MCF 10A (cell line): ENCODE data around the gene TNFRSF4. TPM values are rescaled to one million over a fixed set of nuclear protein-coding genes. Genes with fewer than 3 reads are reported as not detected.

ENCODE experiments used
- BruUV-seq: library from RNA; stranded (reverse); fragments of 400-500 nt; replicated peaks from 2 replicates; lab custom pipeline; 2021; lab: Mats Ljungman, UMichigan
- CTCF ChIA-PET: fragments of 300-600 bp; sonication (Branson Sonifier 250); formaldehyde crosslinking; extraction: SDS; loops from one replicate; lab custom pipeline; 2021; ENCODE audit warnings: antibody characterized with exemption, inconsistent platforms; lab: Yijun Ruan, JAX
- POLR2A ChIA-PET: fragments of 300-600, 350-650 bp; sonication (Branson Sonifier 250); formaldehyde crosslinking; extraction: SDS; loops from one replicate; lab custom pipeline; 2020; ENCODE audit warnings: antibody characterized with exemption, inconsistent platforms; lab: Yijun Ruan, JAX
- DNase-seq: peaks from one replicate; pipeline ENCODE4 v3.0.0-alpha.2; 2018; ENCODE audit not compliant: unreplicated experiment
- H3K27ac Mint-ChIP-seq: one replicate; pipeline ENCODE4 v1.8.0; 2022; ENCODE audit warnings: mild to moderate bottlenecking, low read depth, mixed read lengths; ENCODE audit not compliant: unreplicated experiment
- H3K27me3 Mint-ChIP-seq: one replicate; pipeline ENCODE4 v1.8.0; 2022; ENCODE audit warnings: mixed read lengths; ENCODE audit not compliant: insufficient read depth, unreplicated experiment
- H3K36me3 Mint-ChIP-seq: one replicate; pipeline ENCODE4 v1.8.0; 2022; ENCODE audit warnings: mild to moderate bottlenecking, moderate library complexity, mixed read lengths; ENCODE audit not compliant: insufficient read depth, unreplicated experiment
- H3K4me1 Mint-ChIP-seq: one replicate; pipeline ENCODE4 v1.8.0; 2022; ENCODE audit warnings: mixed read lengths; ENCODE audit not compliant: insufficient read depth, unreplicated experiment
- H3K4me3 Mint-ChIP-seq: one replicate; pipeline ENCODE4 v1.8.0; 2022; ENCODE audit warnings: mild to moderate bottlenecking, moderate library complexity, mixed read lengths; ENCODE audit not compliant: unreplicated experiment
- H3K9me3 Mint-ChIP-seq: one replicate; pipeline ENCODE4 v1.8.0; 2022; ENCODE audit warnings: mixed read lengths; ENCODE audit not compliant: unreplicated experiment
- intact Hi-C: fragments of 100-400 bp; cut with micrococcal nuclease; formaldehyde crosslinking; loops from 2 replicates; pipeline ENCODE4 v1.14.1; 2022
- total RNA-seq: library from RNA; stranded (reverse); gene quantifications from 2 replicates; pipeline ENCODE4 v1.2.3, GENCODE V29; 2022
- TF ChIP-seq, protein P1 (sequence below): fragments of 200-600 bp; IDR thresholded peaks from one replicate; pipeline ENCODE4 v1.8.0; 2022; ENCODE audit warnings: antibody characterized with exemption, mild to moderate bottlenecking; ENCODE audit not compliant: unreplicated experiment

Gene TNFRSF4
- total RNA-seq, 1 experiment from 2014 or later, result not detected

DNA sequence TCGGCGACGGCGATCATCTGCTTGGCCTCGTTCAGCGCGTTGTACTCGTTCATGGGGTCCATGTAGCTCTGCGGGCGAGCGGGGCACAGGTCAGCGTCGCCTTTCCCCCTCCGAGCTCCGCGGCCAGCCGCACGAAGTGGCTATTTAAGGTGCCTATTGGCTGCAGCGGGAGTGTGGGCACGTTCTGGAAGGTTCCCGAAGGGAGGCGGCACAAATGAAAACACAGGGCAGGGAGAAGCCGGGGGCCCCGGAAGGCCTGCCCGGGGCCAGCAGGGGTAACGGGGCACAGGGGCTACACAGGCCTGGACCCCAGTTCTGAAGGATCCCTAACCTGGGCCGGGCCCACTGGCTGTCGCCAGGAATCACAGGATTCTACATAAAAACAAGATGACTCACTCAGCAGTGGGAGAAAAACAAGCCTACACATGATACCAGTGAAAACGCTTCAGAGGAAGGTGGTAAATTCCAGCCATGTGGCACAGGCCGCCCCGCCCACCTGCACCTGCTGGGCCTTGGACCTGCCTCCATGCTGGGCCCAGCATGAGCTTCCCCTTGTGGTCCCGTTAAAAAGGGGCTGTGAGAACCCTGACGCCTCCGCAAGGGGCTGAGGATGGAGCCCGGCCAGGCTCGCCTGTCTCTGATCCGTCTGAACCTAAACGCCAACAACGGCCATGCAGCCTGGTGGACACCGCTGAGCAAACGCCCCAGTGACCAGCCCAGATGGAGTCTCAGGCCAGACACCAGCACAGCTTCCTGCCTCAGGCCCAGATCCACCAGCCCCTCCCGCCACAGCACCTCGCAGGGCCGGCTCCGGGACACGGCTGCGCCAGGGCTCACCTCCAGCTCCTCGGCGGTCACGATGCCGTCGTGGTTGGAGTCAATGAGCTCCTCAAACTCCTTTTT, 3.9 kb upstream of the TNFRSF4 start:
- ChIA-PET POLR2A (interaction anchor here (1.0 kb wide), 2 partner anchors 7 to 56 kb away, joined by 4 to 5 read pairs; partner anchors contain the start of gene UBE2J2), CTCF (no interaction called here)
- Mint-ChIP-seq H3K27ac (peak overlapping the region; percentile 42), H3K27me3 (no peaks in the 10 kb centered on the region), H3K4me1 (no peaks in the 10 kb centered on the region), H3K36me3 (peaks cover 27% of the 10 kb centered on the region), H3K9me3 (no peaks in the 10 kb centered on the region), H3K4me3 (no peak overlapping the region)
- no TSS peak for BruUV-seq
- peak; percentile 73 for DNase-seq
- intact Hi-C loops, result no loop called here
- TF ChIP-seq, protein P1, sequence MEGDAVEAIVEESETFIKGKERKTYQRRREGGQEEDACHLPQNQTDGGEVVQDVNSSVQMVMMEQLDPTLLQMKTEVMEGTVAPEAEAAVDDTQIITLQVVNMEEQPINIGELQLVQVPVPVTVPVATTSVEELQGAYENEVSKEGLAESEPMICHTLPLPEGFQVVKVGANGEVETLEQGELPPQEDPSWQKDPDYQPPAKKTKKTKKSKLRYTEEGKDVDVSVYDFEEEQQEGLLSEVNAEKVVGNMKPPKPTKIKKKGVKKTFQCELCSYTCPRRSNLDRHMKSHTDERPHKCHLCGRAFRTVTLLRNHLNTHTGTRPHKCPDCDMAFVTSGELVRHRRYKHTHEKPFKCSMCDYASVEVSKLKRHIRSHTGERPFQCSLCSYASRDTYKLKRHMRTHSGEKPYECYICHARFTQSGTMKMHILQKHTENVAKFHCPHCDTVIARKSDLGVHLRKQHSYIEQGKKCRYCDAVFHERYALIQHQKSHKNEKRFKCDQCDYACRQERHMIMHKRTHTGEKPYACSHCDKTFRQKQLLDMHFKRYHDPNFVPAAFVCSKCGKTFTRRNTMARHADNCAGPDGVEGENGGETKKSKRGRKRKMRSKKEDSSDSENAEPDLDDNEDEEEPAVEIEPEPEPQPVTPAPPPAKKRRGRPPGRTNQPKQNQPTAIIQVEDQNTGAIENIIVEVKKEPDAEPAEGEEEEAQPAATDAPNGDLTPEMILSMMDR, result no peak

DNA sequence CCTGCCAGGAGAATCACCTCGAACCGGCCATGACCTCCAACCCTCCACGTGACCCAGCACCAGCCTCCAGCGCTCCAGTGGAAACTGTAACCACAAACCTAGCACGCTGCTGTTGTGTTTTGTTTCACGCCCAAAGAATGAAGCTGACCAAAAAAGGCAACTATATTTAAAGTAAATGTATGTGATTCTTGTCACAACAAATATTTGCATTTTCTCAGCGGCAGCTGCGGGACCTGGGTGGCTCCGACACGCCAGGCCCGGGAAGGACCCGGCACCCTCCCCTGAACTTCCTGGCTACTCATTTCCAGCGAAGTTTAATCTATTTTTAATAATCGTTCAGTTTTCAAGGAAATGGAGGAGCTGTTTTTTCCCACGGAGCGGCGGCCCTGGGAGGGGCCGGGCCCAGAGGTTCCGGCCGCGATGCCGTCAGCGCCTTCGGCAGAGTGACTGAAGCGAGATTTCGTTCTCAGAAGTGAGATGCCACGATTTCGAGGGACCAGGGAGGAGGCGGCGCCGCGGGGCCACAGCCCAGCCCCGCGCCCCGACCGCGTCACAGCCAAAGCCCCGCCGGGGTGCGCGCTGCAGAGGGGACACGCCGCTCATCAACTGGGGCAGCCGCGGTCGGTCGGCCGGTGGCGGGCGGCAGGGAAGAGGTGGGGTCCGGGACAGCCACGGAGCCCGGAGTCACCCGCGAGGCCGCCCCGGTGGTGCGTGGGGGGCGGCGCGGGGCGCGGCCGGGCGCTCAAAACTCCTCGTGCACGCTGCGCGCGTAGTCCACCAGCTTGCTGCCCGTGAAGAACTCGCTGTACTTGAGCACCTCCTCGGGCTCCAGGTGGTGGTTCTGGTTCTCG, 3.0 kb upstream of the TNFRSF4 start:
- no peak for DNase-seq
- Mint-ChIP-seq H3K4me3 (no peak overlapping the region), H3K4me1 (no peaks in the 10 kb centered on the region), H3K27ac (no peak overlapping the region), H3K27me3 (no peaks in the 10 kb centered on the region), H3K36me3 (peaks cover 27% of the 10 kb centered on the region), H3K9me3 (no peaks in the 10 kb centered on the region)
- ChIA-PET POLR2A (interaction anchor here (1.0 kb wide), 2 partner anchors 8 to 14 kb away, joined by 3 to 5 read pairs; no protein-coding TSS in a partner anchor), CTCF (no interaction called here)
- TF ChIP-seq, protein P1, result no peak
- TSS peak; percentile 82 for BruUV-seq
- intact Hi-C loops, result no loop called here

DNA sequence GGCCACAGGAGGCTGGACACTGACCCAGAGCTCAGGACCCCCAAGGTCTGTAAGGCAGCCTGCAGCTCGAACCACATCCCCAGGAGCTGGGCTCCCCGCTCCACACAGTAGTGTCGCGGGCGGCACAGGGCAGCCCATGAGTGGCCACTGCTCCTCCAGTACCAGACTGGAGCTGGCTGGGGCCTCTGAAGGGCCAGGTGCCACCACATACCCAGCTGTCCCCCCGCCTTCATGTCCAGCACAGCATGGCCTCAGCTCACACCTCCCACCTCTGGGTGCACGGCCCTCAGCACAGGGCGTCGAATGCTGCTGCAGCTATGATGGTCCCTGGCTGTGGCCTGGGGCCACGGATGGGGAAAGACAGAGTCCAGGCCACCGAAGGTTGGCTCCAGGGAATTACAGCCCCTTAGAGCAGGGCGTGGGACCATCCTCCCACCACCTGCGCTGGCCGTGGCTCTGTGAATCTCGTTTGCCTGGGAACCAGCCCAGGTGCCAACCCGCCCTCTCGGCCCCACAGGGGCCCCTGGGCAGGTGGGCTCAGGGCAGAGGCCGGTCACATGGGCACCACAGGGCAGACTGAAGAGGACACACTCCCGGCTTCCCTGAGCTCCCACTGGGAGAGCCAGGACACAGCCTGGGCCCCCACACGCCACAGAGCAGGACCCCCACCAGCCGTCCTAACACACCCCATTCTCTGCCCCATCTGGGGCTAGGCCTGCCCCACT, 2.1 kb upstream of the TNFRSF4 start:
- CTCF ChIA-PET, result interaction anchor here (0.6 to 1.4 kb wide), 2 partner anchors 94 to 98 kb away, joined by 4 to 5 read pairs; no protein-coding TSS in a partner anchor
- POLR2A ChIA-PET, result interaction anchor here (0.6 kb wide), 1 partner anchor 237 kb away, joined by 3 read pairs; no protein-coding TSS in a partner anchor
- intact Hi-C loops, result no loop called here

More for the DNA sequence above, 2.1 kb upstream of the TNFRSF4 start:
- Mint-ChIP-seq H3K4me1 (no peaks in the 10 kb centered on the region), H3K9me3 (no peaks in the 10 kb centered on the region), H3K27ac (no peak overlapping the region), H3K27me3 (no peaks in the 10 kb centered on the region), H3K36me3 (peaks cover 18% of the 10 kb centered on the region), H3K4me3 (no peak overlapping the region)
- no TSS peak for BruUV-seq
- TF ChIP-seq, protein P1, result no peak
- DNase-seq, result no peak
